ENCODE data around the gene RNF41. TPM values are rescaled to one million over a fixed set of nuclear protein-coding genes. Genes with fewer than 3 reads are reported as not detected.

RNF41 gene
- total RNA-seq, 1 experiment from 2014 or later, result 54.9 TPM

- DNase-seq (ENCODE audit: low read depth), result no peak
Measured at GRCh38 chr12:56152756-56153677, 68.7 kb downstream of the RNF41 start.

Other genes with a start within 250 kb of the RNF41 start
- 58.1 and 71.3 TPM in 2 replicates for gene RAB5B, start 247.8 kb downstream of the RNF41 start, total RNA-seq (2014; rRNA removed; shearing (Covaris generic))
- 9.7 and 17.0 TPM in 2 replicates for gene SUOX, start 224.6 kb downstream of the RNF41 start, total RNA-seq (2014; rRNA removed; shearing (Covaris generic))
- gene IKZF4, start 200.9 kb downstream of the RNF41 start, total RNA-seq (2014; rRNA removed; shearing (Covaris generic)), result 0.57 and 1.2 TPM in 2 replicates
- 1,969 and 2,525 TPM in 2 replicates for gene RPS26, start 180.0 kb downstream of the RNF41 start, total RNA-seq (2014; rRNA removed; shearing (Covaris generic))
- gene ERBB3, start 141.8 kb downstream of the RNF41 start, total RNA-seq (2014; rRNA removed; shearing (Covaris generic)), result 0.37 TPM in 1 of 2 replicates, not detected in the other
- 134 and 184 TPM in 2 replicates for gene PA2G4, start 117.4 kb downstream of the RNF41 start, total RNA-seq (2014; rRNA removed; shearing (Covaris generic))
- 2,885 and 2,938 TPM in 2 replicates for gene RPL41, start 105.3 kb downstream of the RNF41 start, total RNA-seq (2014; rRNA removed; shearing (Covaris generic))
- 1.4 and 2.1 TPM in 2 replicates for gene ZC3H10, start 103.7 kb downstream of the RNF41 start, total RNA-seq (2014; rRNA removed; shearing (Covaris generic))
- gene ESYT1, start 93.7 kb downstream of the RNF41 start, total RNA-seq (2014; rRNA removed; shearing (Covaris generic)), result 86.5 and 117 TPM in 2 replicates
- gene MYL6B, start 69.3 kb downstream of the RNF41 start, total RNA-seq (2014; rRNA removed; shearing (Covaris generic)), result 84.5 and 88.7 TPM in 2 replicates
- 2,913 and 3,348 TPM in 2 replicates for gene MYL6, start 63.6 kb downstream of the RNF41 start, total RNA-seq (2014; rRNA removed; shearing (Covaris generic))
- gene SMARCC2, start 32.4 kb downstream of the RNF41 start, total RNA-seq (2014; rRNA removed; shearing (Covaris generic)), result 32.4 and 34.5 TPM in 2 replicates
- gene NABP2, start 2.4 kb upstream of the RNF41 start, total RNA-seq (2014; rRNA removed; shearing (Covaris generic)), result 64.4 and 73.3 TPM in 2 replicates
- gene SLC39A5, start 8.1 kb upstream of the RNF41 start, total RNA-seq (2014; rRNA removed; shearing (Covaris generic)), result not detected in 2 replicates
- 15.8 and 19.2 TPM in 2 replicates for gene ANKRD52, start 36.5 kb upstream of the RNF41 start, total RNA-seq (2014; rRNA removed; shearing (Covaris generic))
- gene COQ10A, start 45.0 kb upstream of the RNF41 start, total RNA-seq (2014; rRNA removed; shearing (Covaris generic)), result 15.4 and 17.1 TPM in 2 replicates
- gene CS, start 78.4 kb upstream of the RNF41 start, total RNA-seq (2014; rRNA removed; shearing (Covaris generic)), result 120 and 153 TPM in 2 replicates
- gene CNPY2, start 94.1 kb upstream of the RNF41 start, total RNA-seq (2014; rRNA removed; shearing (Covaris generic)), result 182 and 223 TPM in 2 replicates
- 5.1 and 10.2 TPM in 2 replicates for gene PAN2, start 112.1 kb upstream of the RNF41 start, total RNA-seq (2014; rRNA removed; shearing (Covaris generic))
- gene IL23A, start 117.0 kb upstream of the RNF41 start, total RNA-seq (2014; rRNA removed; shearing (Covaris generic)), result not detected in 2 replicates
- 354 and 382 TPM in 2 replicates for gene STAT2, start 138.2 kb upstream of the RNF41 start, total RNA-seq (2014; rRNA removed; shearing (Covaris generic))
- not detected in 2 replicates for gene APOF, start 140.9 kb upstream of the RNF41 start, total RNA-seq (2014; rRNA removed; shearing (Covaris generic))
- gene TIMELESS, start 227.5 kb upstream of the RNF41 start, total RNA-seq (2014; rRNA removed; shearing (Covaris generic)), result 6.5 and 11.9 TPM in 2 replicates
- gene MIP, start 232.7 kb upstream of the RNF41 start, total RNA-seq (2014; rRNA removed; shearing (Covaris generic)), result 0.15 TPM in 1 of 2 replicates, not detected in the other
- gene SPRYD4, start 246.7 kb upstream of the RNF41 start, total RNA-seq (2014; rRNA removed; shearing (Covaris generic)), result 1.3 and 1.4 TPM in 2 replicates

All from M059J (cell line).